Epithelial cell of esophagus (primary cell): ENCODE data around the gene HS6ST3.

Experiments
- DNase-seq: peaks from one replicate; pipeline ENCODE4 v3.0.0; 2010; ENCODE audit warnings: low read depth
- H3K4me3 ChIP-seq: 2 replicates; pipeline ENCODE4 v1.5.1; 2011; ENCODE audit warnings: mild to moderate bottlenecking, low read length, control low read depth
- TF ChIP-seq, protein P1 (sequence below): IDR thresholded peaks from 2 replicates; pipeline ENCODE4 v1.5.1; 2011; ENCODE audit warnings: low read depth, mild to moderate bottlenecking, low read length, control low read depth, inconsistent platforms; ENCODE audit not compliant: insufficient read depth; ENCODE audit errors: missing control alignments

The HS6ST3 gene

DNA sequence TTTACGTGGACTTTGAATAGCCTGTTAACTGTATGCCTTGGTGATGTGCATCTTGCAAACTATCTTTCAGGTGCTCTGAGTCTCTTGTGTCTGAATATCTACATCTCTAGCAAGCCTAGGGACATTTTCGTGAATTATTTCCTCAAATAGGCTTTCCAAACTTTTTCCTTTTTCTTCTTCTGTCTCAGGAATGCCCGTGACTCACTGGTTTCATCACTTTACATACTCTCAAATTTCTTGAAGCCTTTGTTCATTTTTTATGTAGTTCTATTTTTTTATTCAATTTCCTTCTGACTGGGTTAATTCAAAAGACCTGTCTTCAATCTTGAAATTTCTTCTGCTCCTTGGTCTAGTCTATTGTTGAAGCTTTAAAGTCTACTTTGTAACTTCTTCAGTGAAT lies 572.1 kb downstream of the HS6ST3 start:
- TF ChIP-seq, protein P1, sequence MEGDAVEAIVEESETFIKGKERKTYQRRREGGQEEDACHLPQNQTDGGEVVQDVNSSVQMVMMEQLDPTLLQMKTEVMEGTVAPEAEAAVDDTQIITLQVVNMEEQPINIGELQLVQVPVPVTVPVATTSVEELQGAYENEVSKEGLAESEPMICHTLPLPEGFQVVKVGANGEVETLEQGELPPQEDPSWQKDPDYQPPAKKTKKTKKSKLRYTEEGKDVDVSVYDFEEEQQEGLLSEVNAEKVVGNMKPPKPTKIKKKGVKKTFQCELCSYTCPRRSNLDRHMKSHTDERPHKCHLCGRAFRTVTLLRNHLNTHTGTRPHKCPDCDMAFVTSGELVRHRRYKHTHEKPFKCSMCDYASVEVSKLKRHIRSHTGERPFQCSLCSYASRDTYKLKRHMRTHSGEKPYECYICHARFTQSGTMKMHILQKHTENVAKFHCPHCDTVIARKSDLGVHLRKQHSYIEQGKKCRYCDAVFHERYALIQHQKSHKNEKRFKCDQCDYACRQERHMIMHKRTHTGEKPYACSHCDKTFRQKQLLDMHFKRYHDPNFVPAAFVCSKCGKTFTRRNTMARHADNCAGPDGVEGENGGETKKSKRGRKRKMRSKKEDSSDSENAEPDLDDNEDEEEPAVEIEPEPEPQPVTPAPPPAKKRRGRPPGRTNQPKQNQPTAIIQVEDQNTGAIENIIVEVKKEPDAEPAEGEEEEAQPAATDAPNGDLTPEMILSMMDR = no peak
- no peak overlapping the region for H3K4me3 ChIP-seq
- DNase-seq = peak; percentile 37

DNA sequence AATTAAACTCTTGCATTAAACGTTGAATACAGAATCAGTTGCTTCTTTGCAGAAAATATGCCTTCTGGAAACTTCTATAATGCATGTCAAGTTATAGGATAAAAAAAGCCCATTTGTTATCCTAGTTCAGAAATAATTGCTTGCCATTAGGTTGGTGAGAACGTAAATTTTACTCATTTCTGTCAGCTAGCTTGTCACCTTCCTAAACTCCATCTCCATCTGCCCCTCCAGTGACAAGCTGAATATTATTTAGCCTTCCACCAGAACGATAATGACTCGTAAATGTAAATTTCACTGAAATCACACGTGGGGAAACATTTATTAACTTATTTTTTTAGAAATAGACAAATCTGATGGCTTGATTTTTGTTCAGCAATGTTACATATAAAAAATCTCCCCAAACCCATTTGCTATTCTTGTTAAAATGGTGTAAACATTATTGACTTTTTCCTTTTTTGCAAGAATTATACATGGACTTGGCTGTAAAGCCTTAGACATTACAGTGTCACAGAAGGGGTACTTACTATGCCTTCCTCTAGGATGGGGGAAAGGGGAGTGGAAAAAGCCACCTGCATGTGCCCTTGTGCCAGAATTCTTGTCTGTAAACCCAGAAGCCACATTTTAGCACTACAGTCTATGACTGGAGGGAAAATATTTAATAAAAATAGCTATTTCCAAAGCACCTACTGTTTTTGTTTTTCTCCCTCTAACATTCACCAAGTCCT lies 577.5 kb downstream of the HS6ST3 start:
- no peak for DNase-seq
- no peak overlapping the region for H3K4me3 ChIP-seq
- TF ChIP-seq, protein P1 = no peak

DNA sequence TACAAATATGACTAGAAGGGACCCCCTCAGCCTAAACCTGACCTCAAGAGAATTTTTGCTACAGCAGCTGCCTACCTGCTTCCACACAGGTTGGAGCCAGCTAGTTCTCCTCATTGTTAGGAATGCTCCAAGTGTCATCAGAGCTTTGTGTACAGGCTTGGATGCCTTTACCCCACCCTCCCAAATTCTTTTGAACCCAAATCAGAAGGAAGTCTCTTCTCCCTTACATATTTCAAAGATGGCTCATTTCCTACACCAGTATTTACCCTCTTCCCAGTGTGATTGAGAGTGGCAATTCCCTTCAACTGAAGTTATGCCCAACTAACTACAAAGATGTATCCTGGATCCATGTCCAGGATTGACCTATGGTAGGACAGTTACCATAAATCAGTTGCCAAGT lies 581.2 kb downstream of the HS6ST3 start:
- no peak overlapping the region for H3K4me3 ChIP-seq
- TF ChIP-seq, protein P1 = no peak
- peak; percentile 68 for DNase-seq

DNA sequence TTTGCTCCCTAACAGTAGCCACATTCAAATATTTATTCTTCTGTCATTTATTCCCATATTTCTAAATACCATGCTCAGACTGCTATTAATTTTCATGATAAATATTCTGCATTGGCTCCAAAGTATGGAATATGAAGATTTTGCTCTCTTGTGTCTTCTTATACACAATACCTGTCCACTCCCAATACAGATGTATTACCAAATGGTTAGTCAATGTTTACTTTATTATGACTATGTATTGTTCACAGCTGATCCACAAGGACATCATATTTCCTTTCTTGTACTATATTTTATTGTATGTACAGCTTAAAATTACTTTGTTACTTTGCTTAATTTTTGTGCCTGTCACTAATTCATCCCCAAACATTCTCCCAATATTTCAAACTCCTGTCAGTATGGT lies 582.1 kb downstream of the HS6ST3 start:
- DNase-seq = peak; percentile 69

DNA sequence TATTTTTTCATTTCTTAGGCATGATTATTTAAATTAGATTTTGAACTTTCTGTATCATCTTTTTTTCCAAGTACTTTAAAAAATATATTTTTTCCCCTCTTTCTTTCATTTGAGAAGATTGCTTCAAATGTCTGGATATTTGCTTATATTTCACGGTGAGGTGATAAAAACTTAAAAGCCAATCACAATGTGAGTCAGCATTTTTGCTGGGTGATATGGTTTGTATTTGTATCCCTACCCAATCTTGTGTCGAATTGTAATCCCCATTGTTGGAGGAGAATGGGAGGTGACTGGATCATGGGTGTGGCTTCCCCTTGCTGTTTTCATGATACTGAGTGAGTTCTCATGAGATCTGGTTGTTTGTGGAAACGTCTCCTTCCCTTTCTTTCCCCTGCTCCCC lies 583.9 kb downstream of the HS6ST3 start:
- TF ChIP-seq, protein P1 = no peak
- no peak overlapping the region for H3K4me3 ChIP-seq
- DNase-seq = no peak

More for the DNA sequence above, 582.1 kb downstream of the HS6ST3 start:
- no peak overlapping the region for H3K4me3 ChIP-seq
- TF ChIP-seq, protein P1 = no peak

DNA sequence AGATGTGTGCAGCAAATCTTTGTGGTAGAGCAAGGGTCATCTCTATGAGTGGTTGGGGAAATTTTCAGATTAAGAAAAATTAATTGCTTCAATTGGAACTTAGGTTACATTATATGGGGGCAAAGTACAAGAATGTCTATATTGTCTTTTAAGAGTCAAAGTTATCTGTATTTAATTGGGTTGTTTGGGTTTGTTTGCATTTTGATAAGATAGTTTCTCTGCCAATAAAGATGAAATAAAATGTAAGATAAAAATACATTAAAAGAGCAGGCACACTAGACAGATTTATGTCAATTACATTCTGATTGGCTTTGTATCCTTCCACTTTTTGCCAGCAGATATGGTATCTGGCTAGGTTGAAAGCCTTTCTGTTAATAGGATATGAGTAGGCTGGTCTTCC lies 587.1 kb downstream of the HS6ST3 start:
- H3K4me3 ChIP-seq = no peak overlapping the region
- TF ChIP-seq, protein P1 = no peak
- no peak for DNase-seq

DNA sequence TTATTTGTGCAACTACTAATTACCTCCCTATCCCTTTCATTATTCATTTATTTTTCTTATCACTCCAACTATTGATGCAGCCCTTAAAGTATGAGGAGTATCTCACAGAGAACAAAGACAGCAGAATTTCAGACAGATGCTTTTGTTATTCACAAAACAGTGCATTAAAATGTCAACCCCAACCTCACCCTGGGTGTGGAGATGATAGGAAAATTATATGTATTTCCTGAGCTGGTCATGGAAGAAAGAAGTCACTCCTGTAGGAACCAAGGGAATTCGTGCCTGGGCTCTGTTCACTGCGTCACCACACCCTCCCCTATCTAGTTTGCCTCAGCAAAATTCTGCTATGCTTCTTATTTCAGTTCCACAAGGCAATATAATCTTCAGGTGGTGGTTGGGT lies 588.9 kb downstream of the HS6ST3 start:
- H3K4me3 ChIP-seq = no peak overlapping the region
- DNase-seq = no peak
- TF ChIP-seq, protein P1 = no peak
